GM12874 (cell line): ENCODE data around the gene TMPRSS9.

Source experiments
- TF ChIP-seq, protein P1 (sequence below): IDR thresholded peaks from 2 replicates; pipeline ENCODE4 v1.5.1; 2011; ENCODE audit warnings: low read depth, mild to moderate bottlenecking, control low read depth, low read length, moderate library complexity; ENCODE audit not compliant: insufficient read depth

The TMPRSS9 gene

DNA sequence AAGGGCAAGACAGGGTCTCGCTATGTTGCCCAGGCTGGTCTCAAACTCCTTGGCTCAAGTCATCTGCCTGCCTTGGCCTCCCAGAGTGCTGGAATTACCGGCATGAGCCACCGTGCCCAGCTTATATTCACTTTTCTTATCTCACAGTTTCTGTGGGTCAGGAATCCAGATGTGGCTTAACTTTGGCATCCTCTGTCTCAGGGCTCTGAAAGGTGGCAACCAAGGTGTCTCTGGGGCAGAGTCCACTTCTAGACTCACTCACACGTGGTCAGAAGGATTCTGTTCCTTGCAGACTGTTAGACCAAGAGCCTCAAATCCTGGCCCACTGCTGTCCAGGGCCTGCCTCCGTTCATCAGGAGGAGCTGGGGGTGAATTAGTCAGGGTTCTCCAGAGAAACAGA, 104.3 kb downstream of the TMPRSS9 start:
- TF ChIP-seq, protein P1, sequence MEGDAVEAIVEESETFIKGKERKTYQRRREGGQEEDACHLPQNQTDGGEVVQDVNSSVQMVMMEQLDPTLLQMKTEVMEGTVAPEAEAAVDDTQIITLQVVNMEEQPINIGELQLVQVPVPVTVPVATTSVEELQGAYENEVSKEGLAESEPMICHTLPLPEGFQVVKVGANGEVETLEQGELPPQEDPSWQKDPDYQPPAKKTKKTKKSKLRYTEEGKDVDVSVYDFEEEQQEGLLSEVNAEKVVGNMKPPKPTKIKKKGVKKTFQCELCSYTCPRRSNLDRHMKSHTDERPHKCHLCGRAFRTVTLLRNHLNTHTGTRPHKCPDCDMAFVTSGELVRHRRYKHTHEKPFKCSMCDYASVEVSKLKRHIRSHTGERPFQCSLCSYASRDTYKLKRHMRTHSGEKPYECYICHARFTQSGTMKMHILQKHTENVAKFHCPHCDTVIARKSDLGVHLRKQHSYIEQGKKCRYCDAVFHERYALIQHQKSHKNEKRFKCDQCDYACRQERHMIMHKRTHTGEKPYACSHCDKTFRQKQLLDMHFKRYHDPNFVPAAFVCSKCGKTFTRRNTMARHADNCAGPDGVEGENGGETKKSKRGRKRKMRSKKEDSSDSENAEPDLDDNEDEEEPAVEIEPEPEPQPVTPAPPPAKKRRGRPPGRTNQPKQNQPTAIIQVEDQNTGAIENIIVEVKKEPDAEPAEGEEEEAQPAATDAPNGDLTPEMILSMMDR = no peak

DNA sequence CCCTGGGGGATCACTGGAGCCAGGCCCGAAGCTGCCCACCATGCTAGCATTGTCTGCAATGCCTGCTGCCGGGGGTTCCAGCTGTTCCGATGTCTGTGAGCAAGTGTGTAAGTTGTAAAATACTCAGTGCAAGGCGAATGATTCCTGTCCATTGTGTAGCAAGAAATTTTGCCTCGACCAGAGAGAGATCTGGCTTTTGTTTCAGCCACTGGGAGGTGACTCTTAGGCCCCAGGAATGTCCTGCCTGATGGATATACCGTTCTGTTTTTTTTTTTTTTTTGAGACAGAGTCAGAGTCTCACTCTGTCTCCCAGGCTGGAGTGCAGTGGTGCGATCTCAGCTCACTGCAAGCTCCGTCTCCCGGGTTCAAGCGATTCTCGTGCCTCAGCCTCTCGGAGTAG, 108.5 kb downstream of the TMPRSS9 start:
- TF ChIP-seq, protein P1 = no peak

DNA sequence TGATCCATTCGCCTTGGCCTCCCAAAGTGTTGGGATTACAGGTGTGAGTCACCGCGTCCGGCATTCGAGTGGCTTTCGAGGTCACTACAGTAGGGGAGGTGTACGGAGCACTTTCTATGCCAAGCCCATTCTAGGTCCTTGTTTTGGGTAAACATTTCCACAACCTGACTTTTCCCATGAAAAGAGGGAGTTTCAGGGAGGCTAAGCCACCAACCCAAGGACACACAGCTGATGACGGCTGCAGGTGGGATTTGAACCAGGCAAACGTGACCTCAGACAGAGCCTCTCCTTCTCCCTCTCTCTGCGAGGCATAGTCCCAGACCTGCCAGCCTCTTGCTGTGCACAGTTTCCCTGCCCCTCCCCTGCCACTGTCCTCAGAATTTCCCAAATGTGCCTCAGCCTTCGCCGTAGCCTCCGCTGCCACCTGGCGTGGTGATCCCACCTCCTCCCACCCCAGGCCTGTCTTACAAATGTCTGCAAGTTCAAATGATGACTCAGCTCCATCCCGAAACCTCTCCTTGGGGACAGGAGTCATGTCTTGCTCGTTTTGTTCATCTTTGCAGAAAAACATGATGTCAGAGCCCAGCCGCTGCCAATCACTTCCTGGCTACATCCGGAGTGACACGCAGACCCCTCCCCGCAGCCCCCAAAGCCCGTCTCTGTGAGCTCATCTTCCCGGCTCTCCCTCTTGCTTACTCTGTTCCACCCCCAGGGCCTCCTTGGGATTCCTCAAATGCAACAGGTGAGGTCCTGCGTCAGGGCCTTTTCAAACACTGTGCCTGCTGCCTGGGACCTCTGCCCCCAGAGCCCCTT, 109.2 kb downstream of the TMPRSS9 start:
- TF ChIP-seq, protein P1 = no peak

DNA sequence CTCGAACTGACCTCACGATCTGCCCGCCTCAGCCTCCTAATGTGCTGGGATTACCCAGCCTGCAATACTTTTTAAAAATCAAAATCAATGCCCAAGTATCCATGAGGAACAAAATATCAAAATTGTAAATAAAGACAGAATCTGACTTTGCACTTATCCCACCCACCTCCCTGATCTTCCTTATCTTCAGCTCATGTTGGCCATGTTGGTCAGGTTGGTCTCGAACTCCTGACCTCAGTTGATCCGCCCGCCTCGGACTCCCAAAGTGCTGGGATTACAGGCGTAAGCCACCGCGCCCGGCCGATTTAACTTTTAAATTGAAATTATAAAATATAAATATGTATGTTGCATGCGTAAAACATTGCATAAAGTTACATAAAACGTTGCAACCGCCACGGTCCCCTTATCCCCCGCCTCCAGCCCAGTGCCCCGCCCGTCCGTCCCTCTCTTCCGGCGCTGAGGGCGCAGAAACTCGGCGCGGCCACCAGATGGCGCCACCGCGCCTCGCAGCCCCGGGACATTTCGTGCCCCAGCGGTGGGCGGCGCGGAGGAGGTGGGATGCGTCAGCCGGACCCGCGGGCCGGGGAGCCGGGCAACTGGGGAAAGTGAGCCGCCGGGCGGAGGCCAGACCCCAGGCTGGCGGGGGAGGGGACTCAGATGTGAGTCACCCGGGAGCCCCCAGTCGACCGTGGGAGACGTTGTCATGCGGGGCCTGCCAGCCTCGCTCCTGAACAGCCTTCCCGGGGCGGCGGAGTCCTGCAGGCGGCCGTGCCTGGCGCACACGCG, 114.4 kb downstream of the TMPRSS9 start:
- TF ChIP-seq, protein P1 = peak; percentile 92

DNA sequence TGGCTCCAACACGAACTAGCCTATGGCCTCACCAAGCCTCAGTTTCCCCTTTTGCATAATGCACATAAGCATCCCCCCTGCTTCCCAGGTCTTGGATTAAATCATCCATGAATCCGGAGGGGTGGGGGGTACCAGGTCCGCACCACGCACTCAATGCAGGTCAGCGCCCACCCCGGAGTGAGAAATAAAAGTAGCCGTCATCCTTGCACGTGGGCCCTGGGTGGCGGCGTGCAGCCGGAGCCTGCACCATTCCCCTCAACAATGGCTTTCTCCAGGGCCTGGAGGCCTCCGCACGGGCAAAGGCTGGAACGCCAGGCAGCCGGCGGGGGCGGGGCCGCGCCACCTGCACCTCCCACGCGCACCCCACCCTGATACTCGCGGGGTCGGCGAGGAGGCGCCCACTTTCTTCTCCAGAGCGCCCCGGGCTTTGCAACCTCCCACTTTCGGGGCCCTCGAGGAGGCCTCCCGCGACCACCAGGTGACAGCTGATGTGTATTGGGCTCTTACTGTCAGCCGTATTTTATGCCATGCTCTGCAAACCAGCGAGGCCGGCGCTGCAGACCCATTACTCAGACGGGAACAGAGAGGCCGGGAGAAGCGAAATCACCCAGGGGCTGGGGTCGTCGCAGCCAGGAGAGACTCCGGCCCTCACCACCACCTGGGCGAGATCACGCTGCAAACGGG, 115.1 kb downstream of the TMPRSS9 start:
- TF ChIP-seq, protein P1 = no peak
